Measurements from ENCODE around the gene ADAMTS3.

DNA sequence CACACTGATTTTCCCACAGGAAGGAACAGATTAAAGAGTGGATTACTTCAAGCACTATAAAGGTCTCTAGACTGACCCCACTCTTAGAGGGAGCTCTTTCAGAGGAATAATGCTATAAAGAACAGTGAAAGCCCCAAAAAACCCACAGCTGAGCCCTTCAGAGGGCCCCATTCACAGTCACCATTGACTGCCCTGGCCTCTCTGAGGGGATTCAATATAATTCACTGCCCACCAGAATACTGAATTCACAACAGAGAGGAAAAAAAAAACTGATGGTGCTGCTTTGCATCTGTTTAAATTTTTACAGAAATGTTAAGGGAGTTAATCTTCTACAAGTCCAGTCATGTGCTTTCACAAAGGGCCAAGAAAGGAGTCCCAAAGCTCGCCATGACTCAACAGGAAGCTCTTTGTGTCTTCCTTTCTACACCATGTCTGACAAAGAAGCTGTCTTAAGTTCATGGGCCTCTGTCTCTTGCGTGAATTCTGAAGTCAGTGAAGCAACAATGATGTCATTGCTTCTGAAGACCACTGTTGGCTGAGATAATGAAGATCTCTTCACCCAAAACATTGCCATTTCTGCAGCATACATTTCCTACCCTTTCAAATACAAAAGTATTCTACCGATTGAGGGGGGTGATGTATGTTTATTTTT lies 174.9 kb downstream of the ADAMTS3 start:
- TF ChIP-seq, protein P1, sequence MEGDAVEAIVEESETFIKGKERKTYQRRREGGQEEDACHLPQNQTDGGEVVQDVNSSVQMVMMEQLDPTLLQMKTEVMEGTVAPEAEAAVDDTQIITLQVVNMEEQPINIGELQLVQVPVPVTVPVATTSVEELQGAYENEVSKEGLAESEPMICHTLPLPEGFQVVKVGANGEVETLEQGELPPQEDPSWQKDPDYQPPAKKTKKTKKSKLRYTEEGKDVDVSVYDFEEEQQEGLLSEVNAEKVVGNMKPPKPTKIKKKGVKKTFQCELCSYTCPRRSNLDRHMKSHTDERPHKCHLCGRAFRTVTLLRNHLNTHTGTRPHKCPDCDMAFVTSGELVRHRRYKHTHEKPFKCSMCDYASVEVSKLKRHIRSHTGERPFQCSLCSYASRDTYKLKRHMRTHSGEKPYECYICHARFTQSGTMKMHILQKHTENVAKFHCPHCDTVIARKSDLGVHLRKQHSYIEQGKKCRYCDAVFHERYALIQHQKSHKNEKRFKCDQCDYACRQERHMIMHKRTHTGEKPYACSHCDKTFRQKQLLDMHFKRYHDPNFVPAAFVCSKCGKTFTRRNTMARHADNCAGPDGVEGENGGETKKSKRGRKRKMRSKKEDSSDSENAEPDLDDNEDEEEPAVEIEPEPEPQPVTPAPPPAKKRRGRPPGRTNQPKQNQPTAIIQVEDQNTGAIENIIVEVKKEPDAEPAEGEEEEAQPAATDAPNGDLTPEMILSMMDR (IDR thresholded peaks at IDR 0.05): no peak
- TF ChIP-seq POLR2A (IDR thresholded peaks at IDR 0.05): no peak
